ENCODE measurements around the gene ERFL. TPM values are rescaled to one million over a fixed set of nuclear protein-coding genes. Genes with fewer than 3 reads are reported as not detected.

The ERFL gene
- total RNA-seq, 1 donor from 2014 or later = not detected

- DNase-seq (ENCODE audit: low spot score in 2 of 2) = no peak
- intact Hi-C loops (cut with DNase I) = no loop called here
- no peak overlapping the region for H3K27ac ChIP-seq
- TF ChIP-seq, protein P1, sequence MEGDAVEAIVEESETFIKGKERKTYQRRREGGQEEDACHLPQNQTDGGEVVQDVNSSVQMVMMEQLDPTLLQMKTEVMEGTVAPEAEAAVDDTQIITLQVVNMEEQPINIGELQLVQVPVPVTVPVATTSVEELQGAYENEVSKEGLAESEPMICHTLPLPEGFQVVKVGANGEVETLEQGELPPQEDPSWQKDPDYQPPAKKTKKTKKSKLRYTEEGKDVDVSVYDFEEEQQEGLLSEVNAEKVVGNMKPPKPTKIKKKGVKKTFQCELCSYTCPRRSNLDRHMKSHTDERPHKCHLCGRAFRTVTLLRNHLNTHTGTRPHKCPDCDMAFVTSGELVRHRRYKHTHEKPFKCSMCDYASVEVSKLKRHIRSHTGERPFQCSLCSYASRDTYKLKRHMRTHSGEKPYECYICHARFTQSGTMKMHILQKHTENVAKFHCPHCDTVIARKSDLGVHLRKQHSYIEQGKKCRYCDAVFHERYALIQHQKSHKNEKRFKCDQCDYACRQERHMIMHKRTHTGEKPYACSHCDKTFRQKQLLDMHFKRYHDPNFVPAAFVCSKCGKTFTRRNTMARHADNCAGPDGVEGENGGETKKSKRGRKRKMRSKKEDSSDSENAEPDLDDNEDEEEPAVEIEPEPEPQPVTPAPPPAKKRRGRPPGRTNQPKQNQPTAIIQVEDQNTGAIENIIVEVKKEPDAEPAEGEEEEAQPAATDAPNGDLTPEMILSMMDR (IDR thresholded peaks at IDR 0.05) = no peak
- H3K4me1 ChIP-seq = no peaks in the 10 kb centered on the region
- H3K9me3 ChIP-seq = no peaks in the 10 kb centered on the region
- H3K27me3 ChIP-seq = no peaks in the 10 kb centered on the region
- H3K4me3 ChIP-seq = no peak overlapping the region
- peaks cover 76 to 83% of the 10 kb centered on the region in 2 donors for H3K36me3 ChIP-seq
Measured at GRCh38 chr19:41897820-41898219, 30.4 kb downstream of the ERFL start.

DNA sequence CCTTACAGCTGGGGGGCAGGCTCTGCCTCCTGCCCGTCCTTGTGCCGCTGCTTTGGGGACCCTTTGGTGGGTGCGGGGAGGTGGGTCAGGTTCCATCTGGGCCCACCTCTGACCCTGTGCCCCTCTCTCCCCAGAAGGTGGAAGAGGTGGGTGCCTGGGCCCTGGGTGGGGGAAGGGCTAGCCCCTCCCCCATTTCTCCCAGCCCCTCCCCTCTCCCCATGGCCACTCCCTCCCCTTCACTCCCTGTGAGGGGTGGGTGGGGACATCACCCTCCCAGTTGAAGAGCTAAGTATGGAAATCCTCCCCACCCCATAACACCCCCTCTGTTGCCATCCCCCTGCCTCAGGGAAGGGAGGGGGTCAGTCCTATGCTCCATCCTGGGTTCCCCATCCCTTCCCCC lies 31.1 kb downstream of the ERFL start:
- no peak overlapping the region for H3K27ac ChIP-seq
- peaks cover 76 to 81% of the 10 kb centered on the region in 2 donors for H3K36me3 ChIP-seq
- no peak for DNase-seq (ENCODE audit: low spot score in 2 of 2)
- no peaks in the 10 kb centered on the region for H3K4me1 ChIP-seq
- H3K4me3 ChIP-seq = no peak overlapping the region
- TF ChIP-seq, protein P1 (IDR thresholded peaks at IDR 0.05) = no peak
- intact Hi-C loops (cut with DNase I) = no loop called here
- H3K9me3 ChIP-seq = no peaks in the 10 kb centered on the region
- no peaks in the 10 kb centered on the region for H3K27me3 ChIP-seq

DNA sequence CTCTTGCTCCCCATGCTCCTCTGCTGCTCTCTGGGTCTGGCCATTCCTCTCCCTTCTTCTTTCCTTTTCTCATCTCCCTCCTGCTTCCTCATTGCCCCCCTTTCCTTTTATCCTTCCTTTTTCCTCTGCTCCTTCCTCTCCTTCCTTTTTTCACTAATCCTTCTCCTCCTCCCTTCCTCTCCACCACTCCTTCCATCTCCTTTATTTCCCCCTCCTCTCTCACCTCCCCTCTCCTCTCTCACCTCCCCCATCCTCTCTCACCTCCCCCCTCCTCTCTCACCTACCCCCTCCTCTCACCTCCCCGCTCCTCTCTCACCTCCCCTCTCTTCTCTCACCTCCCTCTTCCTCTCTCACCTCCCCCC lies 31.7 kb downstream of the ERFL start:
- no peaks in the 10 kb centered on the region for H3K9me3 ChIP-seq
- intact Hi-C loops (cut with DNase I) = no loop called here
- H3K27me3 ChIP-seq = no peaks in the 10 kb centered on the region
- peaks cover 75 to 80% of the 10 kb centered on the region in 2 donors for H3K36me3 ChIP-seq
- H3K4me3 ChIP-seq = no peak overlapping the region
- TF ChIP-seq, protein P1 (IDR thresholded peaks at IDR 0.05) = no peak
- H3K27ac ChIP-seq = no peak overlapping the region
- no peak for DNase-seq (ENCODE audit: low spot score in 2 of 2)
- H3K4me1 ChIP-seq = no peaks in the 10 kb centered on the region

DNA sequence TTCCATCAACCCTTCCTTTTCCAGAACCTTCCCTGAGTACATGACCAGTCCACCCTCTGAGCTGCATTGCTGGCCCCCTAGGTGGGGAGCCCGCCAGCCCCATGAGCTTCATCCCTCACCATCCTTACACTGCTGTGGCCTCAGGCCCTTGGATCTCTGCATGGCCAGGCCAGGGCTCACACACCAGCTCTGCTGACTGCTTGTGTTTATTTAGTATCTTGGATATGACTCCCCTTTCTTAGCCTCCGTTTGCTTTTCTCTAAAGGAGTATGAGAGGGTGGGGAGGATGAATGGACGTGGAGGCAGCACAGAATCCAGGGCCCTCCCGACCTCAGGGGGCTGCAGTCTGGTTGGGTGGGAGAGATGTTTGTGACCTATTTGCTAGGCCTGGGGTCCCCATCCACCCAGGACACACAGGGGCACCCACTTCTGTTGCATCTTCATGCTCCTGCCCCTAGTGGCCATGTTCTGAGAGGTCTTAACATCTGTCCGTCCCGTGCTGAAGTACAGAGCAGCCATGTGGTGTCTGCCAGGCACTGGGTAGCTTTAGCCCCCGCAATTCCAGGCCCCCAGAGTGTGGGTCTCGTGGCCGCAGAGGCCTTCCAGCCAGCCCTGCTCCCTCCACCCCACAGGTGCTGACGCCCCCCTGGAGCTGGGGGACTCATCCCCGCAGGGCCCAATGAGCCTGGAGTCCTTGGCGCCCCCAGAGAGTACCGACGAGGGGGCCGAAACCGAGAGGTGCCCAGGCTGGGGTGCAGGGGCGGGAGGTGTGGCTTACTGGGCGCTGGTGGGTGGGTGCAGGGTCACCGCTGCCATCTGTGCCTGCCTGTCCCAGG lies 32.3 kb downstream of the ERFL start:
- TF ChIP-seq, protein P1 (IDR thresholded peaks at IDR 0.05) = no peak
- no peaks in the 10 kb centered on the region for H3K27me3 ChIP-seq
- DNase-seq (ENCODE audit: low spot score in 2 of 2) = no peak
- peaks cover 69 to 74% of the 10 kb centered on the region in 2 donors for H3K36me3 ChIP-seq
- no peaks in the 10 kb centered on the region for H3K9me3 ChIP-seq
- H3K27ac ChIP-seq = no peak overlapping the region
- intact Hi-C loops (cut with DNase I) = no loop called here
- H3K4me1 ChIP-seq = no peaks in the 10 kb centered on the region
- H3K4me3 ChIP-seq = no peak overlapping the region

DNA sequence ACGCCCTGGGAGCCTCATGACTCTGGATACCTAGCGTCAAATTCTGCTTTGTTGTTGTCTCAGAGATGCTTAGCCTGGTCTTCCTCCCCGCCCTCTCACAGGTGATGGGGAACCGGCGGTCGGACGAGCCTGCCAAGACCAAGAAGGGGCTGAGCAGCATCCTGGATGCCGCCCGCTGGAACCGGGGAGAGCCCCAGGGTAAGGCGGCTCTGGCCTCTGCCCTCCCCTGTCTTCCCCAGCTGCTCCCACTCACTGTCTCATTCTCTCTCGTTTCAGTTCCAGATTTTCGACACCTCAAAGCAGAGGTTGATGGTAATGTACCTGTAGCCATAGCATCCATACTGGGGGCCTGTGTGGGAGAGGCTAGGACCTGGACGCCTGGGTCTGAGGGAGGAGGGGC lies 33.9 kb downstream of the ERFL start:
- no peak for DNase-seq (ENCODE audit: low spot score in 2 of 2)
- no peaks in the 10 kb centered on the region for H3K9me3 ChIP-seq
- H3K27ac ChIP-seq = no peak overlapping the region
- peaks cover 59 to 66% of the 10 kb centered on the region in 2 donors for H3K36me3 ChIP-seq
- intact Hi-C loops (cut with DNase I) = no loop called here
- TF ChIP-seq, protein P1 (IDR thresholded peaks at IDR 0.05) = no peak
- no peak overlapping the region for H3K4me3 ChIP-seq
- no peaks in the 10 kb centered on the region for H3K4me1 ChIP-seq
- no peaks in the 10 kb centered on the region for H3K27me3 ChIP-seq

Data from ascending aorta (tissue), 2 donors.